ENCODE results near the gene FBXL7.

Gene FBXL7

DNA sequence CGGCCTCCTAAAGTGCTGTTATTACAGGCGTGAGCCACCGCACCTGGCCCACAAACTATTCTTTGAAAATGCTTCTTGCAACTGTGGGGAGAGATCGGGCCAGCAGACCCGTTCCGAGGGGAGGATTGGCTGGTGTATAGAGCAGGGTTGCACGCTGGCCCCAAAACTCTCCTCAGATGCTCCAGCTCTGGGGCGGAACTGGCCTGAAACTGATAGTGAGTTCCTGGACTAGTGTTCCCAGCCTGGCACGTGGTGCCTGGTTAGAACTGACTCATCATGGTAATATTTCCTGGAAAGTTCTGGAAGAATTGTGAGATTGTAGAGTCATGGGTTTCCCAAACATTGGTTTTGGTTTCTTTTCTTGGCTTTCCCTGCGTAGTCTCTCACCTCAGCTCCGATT, 120.5 kb downstream of the FBXL7 start:
- no peak for DNase-seq

- no peak for DNase-seq
These were observed 121.1 kb downstream of the FBXL7 start for GRCh38 chr5:15621094-15621493.

GRCh38 chr5:15623794-15624193, 123.8 kb downstream of the FBXL7 start:
- DNase-seq = no peak

DNA sequence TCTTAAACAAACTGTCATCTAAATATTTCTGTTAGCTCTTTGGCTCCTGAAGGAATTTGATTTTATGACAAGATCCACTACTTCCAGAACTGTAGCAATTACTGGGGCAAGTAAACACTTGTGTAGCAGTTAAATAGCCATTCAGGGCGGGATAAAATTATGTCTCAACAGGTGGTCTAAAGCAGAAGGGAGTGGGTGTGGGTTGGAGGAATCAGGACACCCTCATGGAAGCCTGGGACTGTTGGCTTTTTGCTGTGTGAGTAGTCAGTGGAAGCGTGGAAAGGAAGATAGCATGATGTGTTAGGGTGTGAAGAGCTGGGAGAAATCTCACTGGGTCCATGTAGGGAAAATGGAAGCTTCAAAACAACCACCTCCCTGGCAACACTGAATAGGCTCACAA, 127.1 kb downstream of the FBXL7 start:
- DNase-seq = no peak

GRCh38 chr5:15627647-15628046, 127.7 kb downstream of the FBXL7 start:
- DNase-seq = no peak

- no peak for DNase-seq
These were observed 130.5 kb downstream of the FBXL7 start for GRCh38 chr5:15630441-15630840.

DNA sequence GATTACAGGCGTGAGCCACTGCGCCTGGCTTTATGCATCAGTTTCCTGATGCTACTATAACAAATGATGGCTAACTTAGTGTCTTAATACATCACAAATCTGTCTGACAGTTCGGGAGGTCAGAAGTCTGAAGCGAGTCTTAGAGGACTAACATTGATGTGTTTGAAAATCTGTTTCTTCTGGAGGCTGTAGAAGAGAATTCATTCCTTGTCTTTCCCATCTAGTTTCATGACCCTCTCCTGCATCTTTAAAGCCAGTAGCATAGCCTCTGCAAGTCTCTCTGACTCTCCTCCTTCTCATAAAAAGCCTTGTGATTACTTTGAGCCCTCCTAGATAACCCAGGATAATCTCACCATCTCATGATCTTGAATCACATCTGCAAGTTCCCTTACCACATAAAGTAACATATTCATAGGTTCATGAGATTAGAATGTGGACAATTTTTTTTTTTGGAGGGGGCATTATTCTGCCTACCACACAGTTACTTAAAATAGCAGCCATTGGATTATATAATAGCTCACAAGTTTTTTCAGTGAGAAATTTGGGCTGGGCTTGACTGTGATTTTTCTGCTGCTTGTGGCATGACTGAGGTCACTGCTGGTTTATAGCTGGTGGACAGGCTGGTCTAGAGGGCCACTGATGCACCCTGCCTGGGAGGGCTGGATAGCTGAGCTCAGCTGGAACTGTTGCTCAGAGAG, 134.8 kb downstream of the FBXL7 start:
- no peak for DNase-seq

DNA sequence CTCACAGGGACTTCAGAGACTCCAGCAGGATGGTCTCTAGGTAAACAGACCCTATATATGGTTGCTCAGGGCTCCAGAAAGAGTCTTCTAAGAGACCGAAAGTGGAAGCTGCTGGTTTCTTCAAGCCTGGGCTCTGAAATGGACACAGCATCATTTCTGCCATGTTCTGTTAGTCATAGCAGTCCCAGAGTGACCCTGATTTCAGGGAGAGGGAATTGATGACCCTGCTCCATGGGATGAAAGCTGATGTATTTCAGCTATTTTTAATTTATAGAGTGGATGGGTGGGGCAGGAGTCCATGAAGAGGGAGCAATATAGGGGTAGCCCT, 135.3 kb downstream of the FBXL7 start:
- DNase-seq = no peak

- DNase-seq = no peak
These were observed 137.4 kb downstream of the FBXL7 start for GRCh38 chr5:15637345-15637744.

DNA sequence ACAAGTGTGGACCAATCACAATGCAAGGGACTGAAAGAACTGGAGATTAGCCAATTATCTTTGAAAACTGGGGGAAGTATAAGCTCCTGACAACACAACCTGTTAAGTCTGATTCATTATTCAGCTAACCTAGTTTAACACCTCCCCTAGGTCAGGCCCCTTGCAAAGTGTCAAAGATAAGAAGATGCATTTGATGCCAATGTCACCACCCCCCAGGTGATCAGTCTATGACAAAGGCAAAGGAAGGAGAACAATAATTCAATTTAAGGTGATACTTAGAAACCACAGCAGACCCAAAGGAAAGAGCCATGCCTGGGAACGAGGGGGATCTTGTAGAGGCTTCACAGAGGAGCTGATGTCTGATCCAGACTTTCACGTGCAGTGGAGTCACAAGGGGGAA, 137.9 kb downstream of the FBXL7 start:
- DNase-seq = no peak

DNA sequence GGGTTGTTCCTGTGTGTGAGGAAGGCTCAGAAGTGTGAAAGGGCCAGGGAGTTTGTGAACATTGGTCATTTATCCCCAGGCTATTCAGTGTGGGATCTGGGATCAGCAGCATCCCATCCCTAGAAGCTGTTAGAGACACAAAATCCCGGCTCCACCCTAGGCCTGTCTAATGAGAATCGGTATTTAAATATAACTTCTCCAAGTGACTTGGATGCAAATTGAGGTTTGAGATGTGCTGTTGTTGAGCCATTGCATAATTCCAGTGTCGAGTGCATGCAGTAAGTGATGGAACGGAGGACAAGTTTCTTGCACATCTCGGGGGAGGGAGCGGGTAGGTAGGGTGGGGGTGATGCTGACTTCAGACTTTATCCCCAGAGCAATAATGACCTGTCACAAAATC, 138.3 kb downstream of the FBXL7 start:
- no peak for DNase-seq

DNA sequence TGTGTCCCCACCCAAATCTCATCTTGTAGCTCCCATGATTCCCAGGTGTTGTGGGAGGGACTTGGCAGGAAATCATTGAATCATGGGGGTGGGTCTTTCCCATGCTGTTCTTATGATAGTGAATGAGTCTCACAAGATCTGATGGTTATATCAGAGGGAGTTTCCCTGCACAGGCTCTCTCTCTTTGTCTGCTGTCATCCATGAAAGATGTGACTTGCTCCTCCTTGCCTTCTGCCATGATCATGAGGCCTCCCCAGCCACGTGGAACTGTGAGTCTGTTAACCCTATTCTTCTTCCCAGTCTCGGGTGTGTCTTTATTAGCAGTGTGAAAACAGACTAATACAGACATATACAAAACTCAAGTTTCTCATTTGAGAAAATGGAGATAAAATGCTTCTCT, 139.3 kb downstream of the FBXL7 start:
- DNase-seq = no peak

GRCh38 chr5:15640116-15640515, 140.1 kb downstream of the FBXL7 start:
- no peak for DNase-seq

DNA sequence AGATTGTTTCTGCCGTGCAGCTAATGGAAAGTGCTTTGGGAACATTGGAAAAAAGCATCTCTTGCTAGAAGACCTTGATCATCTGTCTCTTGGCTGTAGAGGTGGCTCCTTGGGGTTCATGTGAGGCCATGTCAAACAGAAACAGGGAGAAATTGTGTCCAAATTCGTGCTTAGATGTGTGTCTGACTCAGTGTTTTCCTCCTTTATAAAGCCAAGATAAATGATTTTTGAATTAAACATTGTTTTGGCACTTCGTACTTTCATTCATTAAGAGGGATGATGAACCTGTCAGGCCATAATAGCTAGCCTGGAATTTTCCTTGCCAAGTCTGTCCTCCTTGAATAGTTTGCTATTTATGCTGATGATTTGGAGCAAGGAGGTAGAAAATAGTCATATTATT, 143.8 kb downstream of the FBXL7 start:
- DNase-seq = no peak

DNA sequence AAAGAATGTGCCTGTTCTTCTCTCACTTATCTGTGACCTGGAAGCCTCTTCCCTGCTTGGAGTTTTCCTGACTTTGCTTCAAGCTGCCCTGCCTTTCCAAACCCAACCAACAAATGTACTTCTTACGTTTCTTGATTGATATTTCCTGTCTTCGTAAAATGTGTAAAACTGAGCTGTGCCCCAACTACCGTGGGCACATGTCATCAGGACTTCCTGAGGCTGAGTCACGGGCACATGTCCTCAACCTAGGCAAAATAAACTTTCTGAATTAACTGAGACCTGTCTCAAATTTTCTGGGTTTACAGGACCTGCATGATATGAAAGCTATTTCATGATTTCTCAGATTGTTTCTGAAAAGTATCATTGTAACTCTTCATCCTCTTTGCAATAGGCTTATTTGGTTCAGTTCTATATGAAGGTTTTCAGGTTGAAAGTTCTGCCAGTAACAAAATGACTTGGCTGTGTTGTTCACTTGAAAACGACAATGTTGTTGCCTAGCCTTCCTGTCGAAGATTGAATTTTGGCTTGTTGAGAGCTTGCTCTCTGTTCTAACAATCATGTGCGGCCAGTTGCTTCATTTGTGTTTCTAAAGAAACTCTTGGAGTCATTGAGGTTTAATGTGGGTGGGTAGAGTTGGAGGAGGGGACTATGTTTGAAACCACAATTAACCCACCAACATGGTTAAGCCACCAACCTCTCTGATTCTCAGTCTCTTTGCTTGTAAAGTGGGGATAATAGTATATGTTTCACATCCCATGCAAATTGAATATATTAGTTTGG, 145.6 kb downstream of the FBXL7 start:
- DNase-seq = no peak

- DNase-seq = no peak
These were observed 146.4 kb downstream of the FBXL7 start for GRCh38 chr5:15646371-15646770.

DNA sequence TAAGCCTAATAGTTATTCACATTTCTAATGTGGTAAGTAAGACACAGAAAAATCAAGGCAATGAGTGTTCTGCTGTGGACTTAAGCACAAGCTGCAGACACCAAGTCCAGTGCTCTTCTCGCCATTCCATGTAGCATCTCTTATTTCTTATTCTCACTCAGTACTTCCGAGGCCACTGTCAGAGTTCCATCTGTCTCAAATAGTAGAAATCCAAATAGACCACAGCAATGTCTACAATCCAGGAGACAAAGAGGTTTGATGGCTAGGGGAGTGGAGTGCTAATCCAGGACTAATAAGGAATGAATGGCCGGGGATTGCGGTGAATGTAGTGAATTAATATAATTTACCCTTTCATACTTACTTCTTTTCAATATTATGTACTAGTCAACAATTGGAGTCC, 147.3 kb downstream of the FBXL7 start:
- DNase-seq = no peak

DNA sequence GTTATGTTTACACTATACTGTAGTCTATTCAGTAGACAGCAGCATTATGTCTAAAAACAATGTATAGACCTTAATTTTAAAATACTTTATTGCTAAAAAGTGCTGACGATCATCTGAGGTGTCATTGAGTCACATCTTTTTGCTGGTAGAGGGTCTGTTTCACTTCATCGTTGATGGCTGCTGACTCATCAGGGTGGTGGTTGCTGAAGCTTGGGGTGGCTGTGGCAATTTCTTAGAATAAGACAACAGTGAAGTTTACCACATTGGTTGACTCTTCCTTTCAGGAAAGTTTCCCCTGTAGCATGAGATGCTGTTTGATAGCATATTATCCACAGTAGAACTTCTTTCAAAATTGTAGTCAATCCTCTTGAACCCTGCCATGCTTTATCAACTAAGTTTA, 150.3 kb downstream of the FBXL7 start:
- DNase-seq = no peak

- DNase-seq = no peak
These were observed 154.8 kb downstream of the FBXL7 start for GRCh38 chr5:15654779-15655178.

GRCh38 chr5:15655683-15656082, 155.7 kb downstream of the FBXL7 start:
- DNase-seq = no peak

DNA sequence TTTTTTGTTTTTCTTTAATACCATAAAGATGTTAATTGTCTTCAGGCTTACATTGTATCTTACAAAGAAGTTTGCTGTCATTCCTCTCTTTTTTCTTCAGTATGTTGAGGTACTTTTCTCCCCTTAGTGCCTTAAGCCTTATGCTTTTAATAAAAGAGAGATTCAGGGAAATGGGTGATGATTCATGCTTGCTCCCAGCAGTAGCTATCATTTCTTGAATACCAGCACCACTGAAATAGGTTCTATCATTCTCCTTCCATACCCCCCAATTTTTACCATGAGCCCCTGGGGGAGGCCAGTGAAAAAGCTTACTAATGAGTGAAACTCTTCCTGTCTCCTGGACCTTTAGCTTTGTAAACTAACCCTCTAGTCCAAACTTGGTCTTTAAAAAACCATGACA, 165.0 kb downstream of the FBXL7 start:
- no peak for DNase-seq

DNA sequence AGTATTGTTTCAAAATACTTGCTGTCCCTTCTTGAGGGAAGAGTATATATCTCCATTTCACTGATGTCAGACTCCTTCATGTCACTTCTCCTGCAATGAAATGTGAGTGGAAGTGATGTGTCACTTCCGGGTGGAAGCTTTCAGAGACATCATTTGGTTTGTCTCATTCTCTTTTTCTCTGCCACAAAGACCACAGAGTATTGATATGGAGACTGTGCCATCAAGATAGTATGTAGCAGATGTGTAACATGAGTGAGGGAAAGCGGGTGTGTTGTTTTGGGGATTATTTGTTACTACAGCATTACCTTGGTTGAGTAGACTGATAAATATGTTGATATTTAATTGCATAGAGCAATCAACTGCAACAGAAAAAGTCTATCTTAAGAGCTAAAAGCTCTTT, 169.8 kb downstream of the FBXL7 start:
- DNase-seq = no peak

DNA sequence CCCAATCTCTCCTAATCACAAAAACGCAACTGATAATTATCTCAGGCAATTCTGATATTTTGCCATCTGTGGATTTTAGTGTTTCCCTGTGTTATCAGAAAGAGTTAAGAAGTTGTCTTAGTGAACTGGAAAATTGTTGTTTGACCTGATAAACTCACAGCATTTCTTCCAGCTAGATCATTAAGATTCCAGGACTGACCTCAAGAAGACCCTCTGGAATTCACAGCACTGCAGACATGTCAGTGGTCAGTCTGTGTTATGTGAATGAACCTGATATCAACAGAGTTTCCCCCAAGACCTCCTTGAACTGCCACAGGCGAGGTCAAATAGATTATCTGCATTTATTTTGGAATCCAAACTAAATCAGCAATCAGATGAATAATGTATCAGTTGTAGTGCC, 174.7 kb downstream of the FBXL7 start:
- no peak for DNase-seq

GRCh38 chr5:15676591-15676990, 176.6 kb downstream of the FBXL7 start:
- no peak for DNase-seq

DNA sequence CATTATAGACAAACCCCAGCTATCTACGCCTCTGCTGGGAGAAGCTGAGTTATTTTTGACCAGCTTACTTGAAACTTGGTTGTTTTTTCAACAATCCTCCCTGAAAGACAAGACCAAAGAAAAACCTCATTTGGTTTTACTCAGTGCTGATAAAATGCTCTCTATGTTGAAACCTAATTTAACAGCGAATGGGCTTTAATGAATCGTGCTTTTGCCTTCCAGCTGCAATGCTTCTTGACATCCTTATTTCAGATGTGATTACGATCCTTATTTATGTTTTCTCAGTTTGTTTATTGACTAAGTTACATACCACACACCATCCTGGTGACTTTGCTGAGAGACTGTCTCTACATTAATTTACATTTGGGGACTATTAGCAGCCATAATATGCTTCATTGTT, 179.2 kb downstream of the FBXL7 start:
- DNase-seq = no peak

Data from stimulated activated CD8-positive, alpha-beta memory T cell treated with anti-CD3 and anti-CD28 coated beads, Interleukin-4, amount 100 ng/mL, for 48 hours (primary cell).